CD8-positive, alpha-beta memory T cell (primary cell): Measurements from ENCODE around the gene RANBP9. TPM values are rescaled to one million over a fixed set of nuclear protein-coding genes. Genes with fewer than 3 reads are reported as not detected.

Experiments
- CTCF ChIA-PET: fragments of 350-600 bp; sonication (Branson Sonifier 250); formaldehyde crosslinking; loops from one replicate; lab custom pipeline; 2021; ENCODE audit warnings: antibody characterized with exemption; lab: Charles Lee
- POLR2A ChIA-PET: fragments of 350-600 bp; sonication (Branson Sonifier 250); formaldehyde crosslinking; loops from one replicate; lab custom pipeline; 2021; ENCODE audit warnings: antibody characterized with exemption; lab: Charles Lee
- DNase-seq, 5 donors: peaks; one replicate each; pipeline versions ENCODE4 v3.0.0 to v3.0.0-alpha.2; 2020 to 2022; ENCODE audit warnings: mixed read lengths in 1 of 5
- H3K27ac ChIP-seq: one replicate; pipeline ENCODE4 v1.7.0; 2013; ENCODE audit warnings: low read depth, mild to moderate bottlenecking, low read length, moderate library complexity
- H3K27me3 ChIP-seq: 2 replicates; pipeline ENCODE4 v1.7.0; 2013; ENCODE audit warnings: low read length, mild to moderate bottlenecking; ENCODE audit not compliant: insufficient read depth, poor library complexity, severe bottlenecking
- H3K36me3 ChIP-seq: 2 replicates; pipeline ENCODE4 v1.7.0; 2013; ENCODE audit warnings: mild to moderate bottlenecking, low read length, moderate library complexity; ENCODE audit not compliant: insufficient read depth
- H3K4me1 ChIP-seq: 2 replicates; pipeline ENCODE4 v1.7.0; 2013; ENCODE audit warnings: mild to moderate bottlenecking, low read length, moderate library complexity; ENCODE audit not compliant: insufficient read depth
- H3K4me3 ChIP-seq: 2 replicates; pipeline ENCODE4 v1.7.0; 2013; ENCODE audit warnings: mild to moderate bottlenecking, low read length
- H3K9me3 ChIP-seq: 2 replicates; pipeline ENCODE4 v1.7.0; 2013; ENCODE audit warnings: mild to moderate bottlenecking, low read length
- H3K27ac Mint-ChIP-seq, 8 donors: one replicate each; pipeline ENCODE4 v1.8.0; 2020 to 2021; ENCODE audit warnings: mixed read lengths in 8 of 8, mild to moderate bottlenecking in 6 of 8, inconsistent platforms in 3 of 8, moderate library complexity in 3 of 8
- H3K27me3 Mint-ChIP-seq, 2 donors: one replicate each; pipeline ENCODE4 v1.8.0; 2020 to 2021; ENCODE audit warnings: mixed read lengths in 2 of 2, mild to moderate bottlenecking in 1 of 2, moderate library complexity in 1 of 2
- H3K36me3 Mint-ChIP-seq, 3 donors: one replicate each; pipeline ENCODE4 v1.8.0; 2020 to 2021; ENCODE audit warnings: mixed read lengths in 3 of 3, inconsistent platforms in 1 of 3, mild to moderate bottlenecking in 1 of 3
- H3K4me1 Mint-ChIP-seq, 3 donors: one replicate each; pipeline ENCODE4 v1.8.0; 2020 to 2021; ENCODE audit warnings: mixed read lengths in 3 of 3, inconsistent platforms in 1 of 3, mild to moderate bottlenecking in 1 of 3
- H3K4me3 Mint-ChIP-seq, 7 donors: one replicate each; pipeline ENCODE4 v1.8.0; 2020 to 2021; ENCODE audit warnings: mixed read lengths in 7 of 7, mild to moderate bottlenecking in 6 of 7, moderate library complexity in 4 of 7, inconsistent platforms in 2 of 7
- H3K9me3 Mint-ChIP-seq, 5 donors: one replicate each; pipeline ENCODE4 v1.8.0; 2020 to 2022; ENCODE audit warnings: mixed read lengths in 5 of 5, mild to moderate bottlenecking in 3 of 5, moderate library complexity in 2 of 5, inconsistent platforms in 1 of 5
- polyA plus RNA-seq: library from polyadenylated mRNA; unstranded; fragments of 300-500 nt; fragmentation: Illumina TruSeq; gene quantifications from one replicate; pipeline ENCODE4 v1.2.3, GENCODE V29; 2021
- total RNA-seq, 2 experiments: library from RNA; stranded (reverse); gene quantifications; one replicate each; pipeline ENCODE4 v1.2.3, GENCODE V29; 2021

RANBP9 gene
- total and polyA plus RNA-seq, 3 experiments from 2014 or later = 6.2 to 47.0 (median 45.4) TPM

- H3K27ac Mint-ChIP-seq = peak overlapping the region in 2 of 8 donors; percentile 38 to 52
- no peak overlapping the region for H3K27ac ChIP-seq
- no peak overlapping the region for H3K4me3 ChIP-seq
- peaks cover 10 to 13% (median 10%) of the 10 kb centered on the region in 3 donors for H3K36me3 Mint-ChIP-seq
- ChIA-PET POLR2A (no interaction called here), CTCF (no interaction called here)
- H3K27me3 ChIP-seq = no peaks in the 10 kb centered on the region
- H3K4me3 Mint-ChIP-seq = no peak overlapping the region
- no peak for DNase-seq
- H3K9me3 ChIP-seq = no peaks in the 10 kb centered on the region
- H3K4me1 Mint-ChIP-seq = peaks cover 69 to 91% (median 91%) of the 10 kb centered on the region in 3 donors
- H3K36me3 ChIP-seq = no peaks in the 10 kb centered on the region
- peaks cover 0 to 11% (median 2%) of the 10 kb centered on the region in 5 donors for H3K9me3 Mint-ChIP-seq
- no peaks in the 10 kb centered on the region for H3K27me3 Mint-ChIP-seq
- H3K4me1 ChIP-seq = peaks cover 20% of the 10 kb centered on the region
These were observed 35.0 kb downstream of the RANBP9 start for GRCh38 chr6:13676551-13677156.

- Histone ChIP-seq H3K27ac (no peak overlapping the region), H3K36me3 (no peaks in the 10 kb centered on the region), H3K27me3 (no peaks in the 10 kb centered on the region), H3K4me1 (peaks cover 11% of the 10 kb centered on the region), H3K4me3 (no peak overlapping the region), H3K9me3 (no peaks in the 10 kb centered on the region)
- POLR2A ChIA-PET = no interaction called here
- Mint-ChIP-seq H3K36me3 (peaks cover 6 to 9% (median 8%) of the 10 kb centered on the region in 3 donors), H3K9me3 (peaks cover 0 to 11% (median 2%) of the 10 kb centered on the region in 5 donors), H3K27ac (peak overlapping the region in 3 of 8 donors; percentile 5 to 42 (median 23)), H3K4me3 (peak overlapping the region in 3 of 7 donors; percentile 0 to 4 (median 0)), H3K4me1 (peaks cover 61 to 89% (median 82%) of the 10 kb centered on the region in 3 donors), H3K27me3 (no peaks in the 10 kb centered on the region)
- DNase-seq = no peak
- CTCF ChIA-PET = interaction anchor here (1.0 kb wide), 1 partner anchor 100 kb away, joined by 3 read pairs; the partner anchor contains the start of gene SIRT5
These were observed 37.0 kb downstream of the RANBP9 start for GRCh38 chr6:13674533-13675190.

DNA sequence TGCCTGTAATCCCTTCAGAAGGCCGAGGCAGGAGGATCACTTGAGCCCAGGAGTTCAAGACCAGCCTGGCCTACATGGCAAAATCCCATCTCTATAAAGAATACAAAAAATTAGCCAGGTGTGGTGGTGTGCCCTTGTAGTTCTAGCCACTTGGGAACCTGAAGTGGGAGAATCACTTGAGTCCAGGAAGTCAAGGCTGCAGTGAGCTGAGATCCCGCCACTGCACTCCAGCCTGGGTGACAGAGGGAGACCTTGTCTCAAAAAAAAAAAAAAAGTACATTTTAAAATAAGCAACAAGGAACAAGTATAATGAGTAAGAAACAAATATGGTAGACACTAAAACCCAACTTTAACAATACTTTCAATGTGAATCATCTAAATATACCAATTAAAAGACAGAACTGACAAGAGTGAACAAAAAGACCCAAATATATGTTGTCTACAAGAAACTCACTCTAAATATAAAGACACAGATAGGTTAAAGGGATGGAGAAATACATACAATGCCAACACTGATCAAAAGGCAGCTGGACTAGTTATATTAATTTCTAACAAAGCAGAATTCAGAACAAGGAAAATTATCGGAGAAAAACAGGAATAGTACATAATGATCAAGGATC is 37.7 kb downstream of the RANBP9 start:
- CTCF ChIA-PET = no interaction called here
- H3K27ac ChIP-seq = peak overlapping the region; percentile 38
- H3K27ac Mint-ChIP-seq = peak overlapping the region in 2 of 8 donors; percentile 11 to 58
- H3K27me3 ChIP-seq = no peaks in the 10 kb centered on the region
- POLR2A ChIA-PET = no interaction called here
- peaks cover 65 to 89% (median 84%) of the 10 kb centered on the region in 3 donors for H3K4me1 Mint-ChIP-seq
- H3K27me3 Mint-ChIP-seq = no peaks in the 10 kb centered on the region
- H3K4me1 ChIP-seq = peaks cover 18% of the 10 kb centered on the region
- peaks cover 0 to 11% (median 2%) of the 10 kb centered on the region in 5 donors for H3K9me3 Mint-ChIP-seq
- H3K36me3 ChIP-seq = no peaks in the 10 kb centered on the region
- no peak for DNase-seq
- H3K4me3 Mint-ChIP-seq = no peak overlapping the region
- peaks cover 7 to 10% (median 8%) of the 10 kb centered on the region in 3 donors for H3K36me3 Mint-ChIP-seq
- no peaks in the 10 kb centered on the region for H3K9me3 ChIP-seq
- no peak overlapping the region for H3K4me3 ChIP-seq

- H3K4me3 Mint-ChIP-seq = no peak overlapping the region
- H3K4me3 ChIP-seq = no peak overlapping the region
- no peak overlapping the region for H3K27ac ChIP-seq
- no peaks in the 10 kb centered on the region for H3K27me3 ChIP-seq
- H3K36me3 Mint-ChIP-seq = peaks cover 6 to 10% (median 6%) of the 10 kb centered on the region in 3 donors
- POLR2A ChIA-PET = no interaction called here
- no peaks in the 10 kb centered on the region for H3K9me3 ChIP-seq
- peaks cover 22% of the 10 kb centered on the region for H3K4me1 ChIP-seq
- CTCF ChIA-PET = no interaction called here
- peak overlapping the region in 2 of 8 donors; percentile 22 to 82 for H3K27ac Mint-ChIP-seq
- DNase-seq = no peak
- peaks cover 0 to 11% (median 2%) of the 10 kb centered on the region in 5 donors for H3K9me3 Mint-ChIP-seq
- no peaks in the 10 kb centered on the region for H3K36me3 ChIP-seq
- peaks cover 64 to 89% (median 84%) of the 10 kb centered on the region in 3 donors for H3K4me1 Mint-ChIP-seq
- H3K27me3 Mint-ChIP-seq = no peaks in the 10 kb centered on the region
These were observed 38.3 kb downstream of the RANBP9 start for GRCh38 chr6:13673368-13673767.

GRCh38 chr6:13672904-13673303 is 38.7 kb downstream of the RANBP9 start:
- Histone ChIP-seq H3K4me1 (peaks cover 27% of the 10 kb centered on the region), H3K36me3 (no peaks in the 10 kb centered on the region), H3K27ac (no peak overlapping the region), H3K27me3 (no peaks in the 10 kb centered on the region), H3K4me3 (no peak overlapping the region), H3K9me3 (no peaks in the 10 kb centered on the region)
- peaks cover 6 to 10% (median 6%) of the 10 kb centered on the region in 3 donors for H3K36me3 Mint-ChIP-seq
- H3K4me1 Mint-ChIP-seq = peaks cover 65 to 90% (median 84%) of the 10 kb centered on the region in 3 donors
- peak overlapping the region in 6 of 8 donors; percentile 22 to 82 (median 50) for H3K27ac Mint-ChIP-seq
- DNase-seq = no peak
- no peaks in the 10 kb centered on the region for H3K27me3 Mint-ChIP-seq
- ChIA-PET POLR2A (no interaction called here), CTCF (no interaction called here)
- H3K9me3 Mint-ChIP-seq = peaks cover 0 to 11% (median 2%) of the 10 kb centered on the region in 5 donors
- H3K4me3 Mint-ChIP-seq = peak overlapping the region in 3 of 7 donors; percentile 7 to 27 (median 17)

- peaks cover 74 to 98% (median 89%) of the 10 kb centered on the region in 3 donors for H3K4me1 Mint-ChIP-seq
- no peaks in the 10 kb centered on the region for H3K27me3 Mint-ChIP-seq
- Histone ChIP-seq H3K4me1 (peaks cover 39% of the 10 kb centered on the region), H3K27ac (no peak overlapping the region), H3K27me3 (no peaks in the 10 kb centered on the region), H3K36me3 (no peaks in the 10 kb centered on the region), H3K4me3 (no peak overlapping the region), H3K9me3 (no peaks in the 10 kb centered on the region)
- DNase-seq = no peak
- POLR2A ChIA-PET = no interaction called here
- peaks cover 6% of the 10 kb centered on the region in 3 donors for H3K36me3 Mint-ChIP-seq
- H3K4me3 Mint-ChIP-seq = no peak overlapping the region
- CTCF ChIA-PET = interaction anchor here (1.3 kb wide), 1 partner anchor 13 kb away, joined by 3 read pairs; no protein-coding TSS in a partner anchor
- H3K27ac Mint-ChIP-seq = peak overlapping the region in 3 of 8 donors; percentile 1 to 25 (median 3)
- peaks cover 0 to 5% (median 1%) of the 10 kb centered on the region in 5 donors for H3K9me3 Mint-ChIP-seq
These were observed 40.0 kb downstream of the RANBP9 start for GRCh38 chr6:13671548-13672127.

DNA sequence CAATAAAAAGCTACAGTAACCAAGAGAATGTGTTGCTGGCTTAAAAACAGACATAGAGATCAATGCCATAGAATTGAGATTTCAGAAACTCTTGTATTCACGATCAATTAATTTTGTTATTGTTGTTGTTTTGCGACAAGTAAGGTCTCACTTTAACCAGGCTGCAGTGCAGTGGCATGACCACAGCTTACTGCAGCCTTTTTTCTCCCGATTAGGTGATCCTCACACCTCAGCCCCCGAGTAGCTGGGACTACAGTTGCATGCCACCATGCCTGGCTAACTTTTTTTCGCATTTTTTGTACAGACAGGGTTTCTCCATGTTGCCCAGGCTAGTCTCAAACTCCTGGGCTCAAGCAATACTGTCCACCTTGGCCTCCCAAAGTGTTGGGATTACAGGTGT is 42.2 kb downstream of the RANBP9 start:
- Histone ChIP-seq H3K27me3 (no peaks in the 10 kb centered on the region), H3K9me3 (no peaks in the 10 kb centered on the region), H3K4me1 (peaks cover 41% of the 10 kb centered on the region), H3K36me3 (no peaks in the 10 kb centered on the region), H3K4me3 (no peak overlapping the region), H3K27ac (no peak overlapping the region)
- peak overlapping the region in 4 of 7 donors; percentile 13 to 37 (median 18) for H3K4me3 Mint-ChIP-seq
- H3K4me1 Mint-ChIP-seq = peaks cover 77 to 98% (median 89%) of the 10 kb centered on the region in 3 donors
- no peaks in the 10 kb centered on the region for H3K27me3 Mint-ChIP-seq
- H3K36me3 Mint-ChIP-seq = peaks cover 2 to 5% (median 4%) of the 10 kb centered on the region in 3 donors
- H3K9me3 Mint-ChIP-seq = peaks cover 0 to 2% (median 0%) of the 10 kb centered on the region in 5 donors
- ChIA-PET POLR2A (interaction anchor here (0.7 kb wide), 1 partner anchor 11 kb away, joined by 5 read pairs; no protein-coding TSS in a partner anchor), CTCF (no interaction called here)
- H3K27ac Mint-ChIP-seq = peak overlapping the region in 2 of 8 donors; percentile 7 to 47
- DNase-seq = no peak
